ENCODE results near the gene SETD1B. TPM values are rescaled to one million over a fixed set of nuclear protein-coding genes. Genes with fewer than 3 reads are reported as not detected.

Gene SETD1B
- total and polyA plus RNA-seq, 4 donors: 4.4 to 33.4 (median 31.4) TPM

DNA sequence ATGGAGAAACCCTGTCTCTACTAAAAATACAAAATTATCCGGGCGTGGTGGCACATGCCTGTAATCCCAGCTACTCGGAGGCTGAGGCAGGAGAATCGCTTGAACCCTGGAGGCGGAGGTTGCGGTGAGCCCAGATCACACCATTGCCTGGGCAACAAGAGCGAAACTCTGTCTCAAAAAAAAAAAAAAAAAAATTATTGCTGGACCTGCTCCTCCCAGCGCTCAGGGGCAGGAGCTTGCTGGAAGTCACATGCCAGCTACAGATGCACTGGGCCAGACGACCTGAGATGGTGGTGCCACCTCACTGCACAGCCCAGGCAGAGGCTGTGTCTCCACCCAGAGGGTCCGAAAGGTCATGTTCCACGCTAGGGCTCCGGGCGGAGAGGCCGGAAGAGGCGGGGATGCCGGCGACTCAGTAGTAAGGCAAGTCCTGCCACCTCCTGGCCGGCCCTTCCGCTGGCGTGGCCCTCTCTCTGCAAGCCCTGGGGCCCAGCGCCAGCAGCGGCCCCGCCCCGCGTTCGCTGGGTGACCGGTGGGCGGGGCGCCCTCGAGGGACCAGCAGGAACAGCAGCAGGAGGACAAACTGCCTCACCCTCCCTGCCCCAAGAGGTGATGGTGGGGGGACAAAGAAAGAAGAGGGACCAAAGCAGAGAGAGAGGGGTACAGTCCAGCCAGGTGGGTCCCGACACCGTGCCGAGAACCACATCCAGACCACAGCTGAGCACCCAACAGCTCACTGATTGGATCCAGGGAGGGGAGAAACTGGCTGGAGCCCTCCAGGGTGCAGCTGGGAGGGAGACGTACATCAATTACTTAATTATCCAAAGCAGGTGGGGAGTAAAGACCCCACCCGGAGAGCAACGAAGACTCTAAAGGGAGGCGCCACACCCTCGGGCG is 6.7 kb upstream of the SETD1B start:
- peak overlapping the region; percentile 47 to 54 for H3K27ac ChIP-seq (ENCODE audit: low read depth in 1 of 2, low read length in 2 of 2)
- H3K4me1 ChIP-seq (ENCODE audit: control insufficient read depth in 1 of 2, insufficient read depth in 2 of 2, low read length in 2 of 2): no peaks in the 10 kb centered on the region
- H3K9me3 ChIP-seq (ENCODE audit: control insufficient read depth, low read length): no peaks in the 10 kb centered on the region
- ATAC-seq (ENCODE audit: low FRiP score): peak; percentile 70
- no peaks in the 10 kb centered on the region for H3K36me3 ChIP-seq (ENCODE audit: control insufficient read depth in 1 of 2, insufficient read depth in 2 of 2, low read length in 1 of 2)
- intact Hi-C loops (cut with DNase I): loop anchor here in 1 of 2 donors (2.0 kb wide), 1 partner anchor 92 kb away; the partner anchor contains the start of gene PSMD9
- WGBS, 2 donors: 4 to 6% methylated on average over 39 of the region's 39 CpGs
- H3K27me3 ChIP-seq (ENCODE audit: control insufficient read depth in 1 of 2, insufficient read depth in 2 of 2, low read length in 1 of 2): no peaks in the 10 kb centered on the region
- DNase-seq: peak; percentile 97 to 98
- peak overlapping the region in 1 of 2 donors; percentile 23 for H3K4me3 ChIP-seq (ENCODE audit: low read length in 2 of 2)

GRCh38 chr12:121797937-121798786 is 5.6 kb upstream of the SETD1B start:
- no peaks in the 10 kb centered on the region for H3K9me3 ChIP-seq (ENCODE audit: control insufficient read depth, low read length)
- WGBS, 2 donors: 11 to 12% methylated on average over 19 of the region's 19 CpGs
- ATAC-seq (ENCODE audit: low FRiP score) (no peak), DNase-seq (peak; percentile 81 to 86)
- H3K27me3 ChIP-seq (ENCODE audit: control insufficient read depth in 1 of 2, insufficient read depth in 2 of 2, low read length in 1 of 2): no peaks in the 10 kb centered on the region
- no peaks in the 10 kb centered on the region for H3K4me1 ChIP-seq (ENCODE audit: control insufficient read depth in 1 of 2, insufficient read depth in 2 of 2, low read length in 2 of 2)
- no peaks in the 10 kb centered on the region for H3K36me3 ChIP-seq (ENCODE audit: control insufficient read depth in 1 of 2, insufficient read depth in 2 of 2, low read length in 1 of 2)
- H3K27ac ChIP-seq (ENCODE audit: low read depth in 1 of 2, low read length in 2 of 2): peak overlapping the region; percentile 47 to 54
- intact Hi-C loops (cut with DNase I): loop anchor here in 1 of 2 donors (2.0 kb wide), 1 partner anchor 91 kb away; the partner anchor contains the start of gene PSMD9
- peak overlapping the region in 1 of 2 donors; percentile 23 for H3K4me3 ChIP-seq (ENCODE audit: low read length in 2 of 2)

- Histone ChIP-seq H3K27me3 (ENCODE audit: control insufficient read depth in 1 of 2, insufficient read depth in 2 of 2, low read length in 1 of 2) (no peaks in the 10 kb centered on the region), H3K4me1 (ENCODE audit: control insufficient read depth in 1 of 2, insufficient read depth in 2 of 2, low read length in 2 of 2) (no peaks in the 10 kb centered on the region), H3K4me3 (ENCODE audit: low read length in 2 of 2) (peak overlapping the region in 1 of 2 donors; percentile 34), H3K36me3 (ENCODE audit: control insufficient read depth in 1 of 2, insufficient read depth in 2 of 2, low read length in 1 of 2) (no peaks in the 10 kb centered on the region), H3K27ac (ENCODE audit: low read depth in 1 of 2, low read length in 2 of 2) (peak overlapping the region; percentile 18 to 54), H3K9me3 (ENCODE audit: control insufficient read depth, low read length) (no peaks in the 10 kb centered on the region)
- DNase-seq (no peak), ATAC-seq (ENCODE audit: low FRiP score) (no peak)
- intact Hi-C loops (cut with DNase I): no loop called here
- WGBS, 2 donors: 18 to 20% methylated on average over 10 of the region's 10 CpGs
Observed at GRCh38 chr12:121798787-121799155, 5.0 kb upstream of the SETD1B start.

GRCh38 chr12:121799156-121799841 is 4.5 kb upstream of the SETD1B start:
- 4% methylated on average over 19 to 30 of the region's 30 CpGs for WGBS, 2 donors
- Histone ChIP-seq H3K4me1 (ENCODE audit: control insufficient read depth in 1 of 2, insufficient read depth in 2 of 2, low read length in 2 of 2) (no peaks in the 10 kb centered on the region), H3K9me3 (ENCODE audit: control insufficient read depth, low read length) (no peaks in the 10 kb centered on the region), H3K27me3 (ENCODE audit: control insufficient read depth in 1 of 2, insufficient read depth in 2 of 2, low read length in 1 of 2) (no peaks in the 10 kb centered on the region), H3K27ac (ENCODE audit: low read depth in 1 of 2, low read length in 2 of 2) (peak overlapping the region; percentile 91 to 94), H3K36me3 (ENCODE audit: control insufficient read depth in 1 of 2, insufficient read depth in 2 of 2, low read length in 1 of 2) (no peaks in the 10 kb centered on the region), H3K4me3 (ENCODE audit: low read length in 2 of 2) (peak overlapping the region; percentile 78 to 86)
- ATAC-seq (ENCODE audit: low FRiP score): peak; percentile 14
- DNase-seq: peak in 1 of 2 donors; percentile 75
- intact Hi-C loops (cut with DNase I): no loop called here

DNA sequence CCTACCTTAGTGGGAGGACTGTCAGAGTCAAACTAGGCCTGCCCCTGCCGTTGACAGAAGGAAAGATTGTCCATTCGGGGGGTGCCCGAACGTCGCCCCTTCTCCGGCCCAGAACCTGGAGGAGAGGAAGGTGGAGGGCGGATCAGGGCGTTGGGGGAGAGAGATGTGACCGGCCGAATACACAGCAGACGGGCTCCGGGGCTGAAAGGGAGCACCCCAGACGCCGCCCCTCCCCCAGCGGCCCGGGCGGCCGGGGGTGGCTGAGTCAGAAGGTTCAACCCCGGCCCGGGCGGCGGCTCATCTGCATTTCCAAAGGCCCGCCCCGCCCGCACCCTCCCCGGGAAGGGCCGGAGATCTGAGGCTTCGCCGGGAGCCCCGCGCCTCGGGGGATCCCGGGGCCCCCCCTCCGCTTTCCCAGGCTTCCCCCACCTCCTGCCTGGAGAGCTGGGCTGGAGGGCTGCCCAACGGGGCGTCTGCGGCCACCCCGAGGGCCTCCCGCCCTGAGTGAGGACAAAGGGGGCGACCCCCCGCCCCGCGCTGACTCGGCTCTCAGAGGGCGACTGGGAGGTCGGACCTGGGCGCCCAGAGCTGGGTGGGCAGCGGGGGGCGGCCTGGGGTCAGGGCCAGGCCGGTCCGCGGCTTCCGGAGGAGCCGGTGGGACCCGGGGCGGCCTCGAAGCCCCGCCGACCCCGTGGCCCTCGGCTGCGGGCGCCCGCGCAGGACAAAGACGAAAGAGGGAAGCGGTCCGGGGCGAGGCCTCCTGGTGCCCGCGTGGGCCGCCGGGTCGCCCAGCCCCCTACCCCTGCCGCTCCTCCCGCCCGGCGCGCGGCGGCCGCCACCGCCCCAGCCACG is 3.7 kb upstream of the SETD1B start:
- 0 to 1% methylated on average over 39 to 84 of the region's 84 CpGs for WGBS, 2 donors
- Histone ChIP-seq H3K9me3 (ENCODE audit: control insufficient read depth, low read length) (no peaks in the 10 kb centered on the region), H3K27me3 (ENCODE audit: control insufficient read depth in 1 of 2, insufficient read depth in 2 of 2, low read length in 1 of 2) (no peaks in the 10 kb centered on the region), H3K27ac (ENCODE audit: low read depth in 1 of 2, low read length in 2 of 2) (peak overlapping the region; percentile 93 to 94), H3K4me3 (ENCODE audit: low read length in 2 of 2) (peak overlapping the region; percentile 78 to 86), H3K36me3 (ENCODE audit: control insufficient read depth in 1 of 2, insufficient read depth in 2 of 2, low read length in 1 of 2) (no peaks in the 10 kb centered on the region), H3K4me1 (ENCODE audit: control insufficient read depth in 1 of 2, insufficient read depth in 2 of 2, low read length in 2 of 2) (no peaks in the 10 kb centered on the region)
- ATAC-seq (ENCODE audit: low FRiP score) (peak; percentile 64), DNase-seq (peak; percentile 93 to 96)
- intact Hi-C loops (cut with DNase I): no loop called here

DNA sequence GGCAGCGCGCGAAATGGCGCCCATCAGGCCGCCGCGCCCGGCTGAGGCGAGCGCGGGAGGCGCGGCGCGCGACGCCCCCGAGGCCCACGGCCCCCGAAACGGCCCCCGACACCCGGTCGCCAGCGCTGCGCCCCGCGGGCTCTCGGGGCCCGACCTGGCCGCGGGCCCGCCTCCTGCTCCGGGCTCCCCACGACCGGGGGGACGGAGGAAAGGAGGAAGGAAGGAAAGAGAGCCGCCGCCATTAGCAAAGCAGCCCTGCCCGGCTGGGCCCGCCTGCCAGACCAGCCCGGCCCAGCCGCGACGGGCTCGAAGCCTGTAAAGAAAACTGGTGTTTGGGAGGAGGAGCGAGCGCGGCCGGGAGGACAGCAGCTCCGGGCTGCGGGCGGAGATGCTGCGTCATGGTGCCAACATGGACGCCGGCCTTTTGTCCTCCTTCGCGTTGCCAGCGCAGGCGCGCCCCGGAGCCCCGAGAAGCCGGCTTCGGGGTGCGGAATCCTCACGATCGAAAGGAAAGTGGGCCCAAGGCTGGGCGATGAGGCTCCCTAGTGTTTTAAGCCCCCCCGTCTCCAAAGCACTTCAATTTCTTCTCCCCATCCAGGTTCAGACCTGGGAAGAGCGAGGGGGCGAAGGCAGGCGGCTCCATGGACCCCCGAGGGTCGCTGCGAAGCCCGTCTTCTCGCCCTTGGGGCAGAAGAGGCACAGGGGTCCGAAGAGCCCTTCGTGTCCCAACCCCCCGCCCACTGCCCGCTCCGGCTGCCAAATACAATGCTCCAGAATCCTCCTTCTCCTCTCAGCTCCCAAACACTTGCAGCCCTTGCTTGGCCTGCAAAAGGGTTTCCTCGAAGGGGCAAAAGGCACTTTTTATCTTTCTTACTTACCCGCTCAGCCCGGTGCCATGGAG is 2.9 kb upstream of the SETD1B start:
- DNase-seq (peak; percentile 89 to 94), ATAC-seq (ENCODE audit: low FRiP score) (peak; percentile 10)
- intact Hi-C loops (cut with DNase I): no loop called here
- no peaks in the 10 kb centered on the region for H3K36me3 ChIP-seq (ENCODE audit: control insufficient read depth in 1 of 2, insufficient read depth in 2 of 2, low read length in 1 of 2)
- H3K4me3 ChIP-seq (ENCODE audit: low read length in 2 of 2): peak overlapping the region; percentile 78 to 86
- 1% methylated on average over 66 to 86 of the region's 86 CpGs for WGBS, 2 donors
- H3K9me3 ChIP-seq (ENCODE audit: control insufficient read depth, low read length): no peaks in the 10 kb centered on the region
- no peaks in the 10 kb centered on the region for H3K4me1 ChIP-seq (ENCODE audit: control insufficient read depth in 1 of 2, insufficient read depth in 2 of 2, low read length in 2 of 2)
- H3K27ac ChIP-seq (ENCODE audit: low read depth in 1 of 2, low read length in 2 of 2): peak overlapping the region; percentile 93 to 94
- H3K27me3 ChIP-seq (ENCODE audit: control insufficient read depth in 1 of 2, insufficient read depth in 2 of 2, low read length in 1 of 2): no peaks in the 10 kb centered on the region
